ENCODE data around the gene KAT8.
A peak's percentile ranks its signal among the peaks of the same experiment; 100 is the strongest.
"Not testable (repeated sequence)": the region's sequence is repeated elsewhere in the genome, so short reads cannot be mapped to it uniquely, and the experiment has no call there.

The KAT8 gene

GRCh38 chr16:31093132-31093703, 24.2 kb upstream of the KAT8 start:
- Histone ChIP-seq H3K36me3 (ENCODE audit: control insufficient read depth in 2 of 2, insufficient read depth in 2 of 2, low read length in 2 of 2) (peaks cover 0 to 18% of the 10 kb centered on the region in 2 donors), H3K9me3 (ENCODE audit: control insufficient read depth in 2 of 2, low read length in 2 of 2) (no peaks in the 10 kb centered on the region), H3K4me3 (ENCODE audit: low read length in 2 of 2) (peak overlapping the region in 1 of 2 donors; percentile 94), H3K27me3 (ENCODE audit: control insufficient read depth in 1 of 2, insufficient read depth in 2 of 2, low read length in 2 of 2) (no peaks in the 10 kb centered on the region), H3K9ac (ENCODE audit: low read length in 2 of 2) (peak overlapping the region; percentile 33 to 36), H3K4me1 (ENCODE audit: control insufficient read depth, insufficient read depth, low read length) (peaks cover 12% of the 10 kb centered on the region), H3K27ac (ENCODE audit: low read length) (no peak overlapping the region)

GRCh38 chr16:31094088-31094423, 23.4 kb upstream of the KAT8 start:
- H3K9ac ChIP-seq (ENCODE audit: low read length in 2 of 2), result peak overlapping the region; percentile 87 to 90
- peaks cover 0 to 12% of the 10 kb centered on the region in 2 donors for H3K36me3 ChIP-seq (ENCODE audit: control insufficient read depth in 2 of 2, insufficient read depth in 2 of 2, low read length in 2 of 2)
- peak overlapping the region; percentile 73 for H3K27ac ChIP-seq (ENCODE audit: low read length)
- H3K4me1 ChIP-seq (ENCODE audit: control insufficient read depth, insufficient read depth, low read length), result peaks cover 12% of the 10 kb centered on the region
- H3K9me3 ChIP-seq (ENCODE audit: control insufficient read depth in 2 of 2, low read length in 2 of 2), result no peaks in the 10 kb centered on the region
- peak overlapping the region; percentile 93 to 94 for H3K4me3 ChIP-seq (ENCODE audit: low read length in 2 of 2)
- H3K27me3 ChIP-seq (ENCODE audit: control insufficient read depth in 1 of 2, insufficient read depth in 2 of 2, low read length in 2 of 2), result no peaks in the 10 kb centered on the region

GRCh38 chr16:31094424-31095120, 22.9 kb upstream of the KAT8 start, which contains the start of gene VKORC1:
VKORC1 (minus strand) TSS chr16:31094797; CDS start chr16:31094729, 68 bp downstream.
- no peaks in the 10 kb centered on the region for H3K9me3 ChIP-seq (ENCODE audit: control insufficient read depth in 2 of 2, low read length in 2 of 2)
- H3K36me3 ChIP-seq (ENCODE audit: control insufficient read depth in 2 of 2, insufficient read depth in 2 of 2, low read length in 2 of 2), result peaks cover 0 to 9% of the 10 kb centered on the region in 2 donors
- H3K27me3 ChIP-seq (ENCODE audit: control insufficient read depth in 1 of 2, insufficient read depth in 2 of 2, low read length in 2 of 2), result no peaks in the 10 kb centered on the region
- peak within 1 kb of the TSS; percentile 87 to 90 for H3K9ac ChIP-seq (ENCODE audit: low read length in 2 of 2)
- H3K27ac ChIP-seq (ENCODE audit: low read length), result peak within 1 kb of the TSS; percentile 73
- H3K4me1 ChIP-seq (ENCODE audit: control insufficient read depth, insufficient read depth, low read length), result peaks cover 12% of the 10 kb centered on the region
- H3K4me3 ChIP-seq (ENCODE audit: low read length in 2 of 2), result peak within 1 kb of the TSS; percentile 93 to 94

GRCh38 chr16:31099860-31100638, 17.4 kb upstream of the KAT8 start:
- no peak overlapping the region for H3K4me3 ChIP-seq (ENCODE audit: low read length in 2 of 2)
- peaks cover 4% of the 10 kb centered on the region for H3K4me1 ChIP-seq (ENCODE audit: control insufficient read depth, insufficient read depth, low read length)
- H3K27me3 ChIP-seq (ENCODE audit: control insufficient read depth in 1 of 2, insufficient read depth in 2 of 2, low read length in 2 of 2), result no peaks in the 10 kb centered on the region
- H3K9ac ChIP-seq (ENCODE audit: low read length in 2 of 2), result no peak overlapping the region
- no peaks in the 10 kb centered on the region for H3K36me3 ChIP-seq (ENCODE audit: control insufficient read depth in 2 of 2, insufficient read depth in 2 of 2, low read length in 2 of 2)
- H3K9me3 ChIP-seq (ENCODE audit: control insufficient read depth in 2 of 2, low read length in 2 of 2), result no peaks in the 10 kb centered on the region
- no peak overlapping the region for H3K27ac ChIP-seq (ENCODE audit: low read length)

- not testable (repeated sequence) for H3K36me3 ChIP-seq (ENCODE audit: control insufficient read depth in 2 of 2, insufficient read depth in 2 of 2, low read length in 2 of 2); H3K9ac ChIP-seq (ENCODE audit: low read length in 2 of 2); H3K27me3 ChIP-seq (ENCODE audit: control insufficient read depth in 1 of 2, insufficient read depth in 2 of 2, low read length in 2 of 2); H3K9me3 ChIP-seq (ENCODE audit: control insufficient read depth in 2 of 2, low read length in 2 of 2); H3K4me1 ChIP-seq (ENCODE audit: control insufficient read depth, insufficient read depth, low read length); H3K27ac ChIP-seq (ENCODE audit: low read length); H3K4me3 ChIP-seq (ENCODE audit: low read length in 2 of 2)
Observed at GRCh38 chr16:31100876-31101641, 16.4 kb upstream of the KAT8 start.

GRCh38 chr16:31105677-31106213, 11.7 kb upstream of the KAT8 start:
- Histone ChIP-seq H3K9ac (ENCODE audit: low read length in 2 of 2) (no peak overlapping the region), H3K36me3 (ENCODE audit: control insufficient read depth in 2 of 2, insufficient read depth in 2 of 2, low read length in 2 of 2) (peaks cover 8 to 12% of the 10 kb centered on the region in 2 donors), H3K27ac (ENCODE audit: low read length) (no peak overlapping the region), H3K27me3 (ENCODE audit: control insufficient read depth in 1 of 2, insufficient read depth in 2 of 2, low read length in 2 of 2) (no peaks in the 10 kb centered on the region), H3K4me3 (ENCODE audit: low read length in 2 of 2) (peak overlapping the region; percentile 31 to 66), H3K4me1 (ENCODE audit: control insufficient read depth, insufficient read depth, low read length) (peaks cover 22% of the 10 kb centered on the region), H3K9me3 (ENCODE audit: control insufficient read depth in 2 of 2, low read length in 2 of 2) (no peaks in the 10 kb centered on the region)

- H3K9me3 ChIP-seq (ENCODE audit: control insufficient read depth in 2 of 2, low read length in 2 of 2), result no peaks in the 10 kb centered on the region
- H3K4me3 ChIP-seq (ENCODE audit: low read length in 2 of 2), result no peak overlapping the region
- no peak overlapping the region for H3K9ac ChIP-seq (ENCODE audit: low read length in 2 of 2)
- peaks cover 22% of the 10 kb centered on the region for H3K4me1 ChIP-seq (ENCODE audit: control insufficient read depth, insufficient read depth, low read length)
- H3K27me3 ChIP-seq (ENCODE audit: control insufficient read depth in 1 of 2, insufficient read depth in 2 of 2, low read length in 2 of 2), result no peaks in the 10 kb centered on the region
- H3K36me3 ChIP-seq (ENCODE audit: control insufficient read depth in 2 of 2, insufficient read depth in 2 of 2, low read length in 2 of 2), result peaks cover 16 to 18% of the 10 kb centered on the region in 2 donors
- H3K27ac ChIP-seq (ENCODE audit: low read length), result no peak overlapping the region
Observed at GRCh38 chr16:31106509-31107464, 10.7 kb upstream of the KAT8 start.

GRCh38 chr16:31107465-31107867, 10.0 kb upstream of the KAT8 start:
- no peaks in the 10 kb centered on the region for H3K9me3 ChIP-seq (ENCODE audit: control insufficient read depth in 2 of 2, low read length in 2 of 2)
- H3K4me3 ChIP-seq (ENCODE audit: low read length in 2 of 2), result peak overlapping the region; percentile 77 to 86
- H3K4me1 ChIP-seq (ENCODE audit: control insufficient read depth, insufficient read depth, low read length), result peaks cover 24% of the 10 kb centered on the region
- no peak overlapping the region for H3K9ac ChIP-seq (ENCODE audit: low read length in 2 of 2)
- no peaks in the 10 kb centered on the region for H3K27me3 ChIP-seq (ENCODE audit: control insufficient read depth in 1 of 2, insufficient read depth in 2 of 2, low read length in 2 of 2)
- H3K27ac ChIP-seq (ENCODE audit: low read length), result no peak overlapping the region
- peaks cover 17 to 23% of the 10 kb centered on the region in 2 donors for H3K36me3 ChIP-seq (ENCODE audit: control insufficient read depth in 2 of 2, insufficient read depth in 2 of 2, low read length in 2 of 2)

- Histone ChIP-seq H3K27ac (ENCODE audit: low read length) (peak within 1 kb of the TSS; percentile 55), H3K4me1 (ENCODE audit: control insufficient read depth, insufficient read depth, low read length) (peaks cover 24% of the 10 kb centered on the region), H3K9ac (ENCODE audit: low read length in 2 of 2) (peak within 1 kb of the TSS; percentile 80 to 90), H3K4me3 (ENCODE audit: low read length in 2 of 2) (peak within 1 kb of the TSS; percentile 77 to 86), H3K36me3 (ENCODE audit: control insufficient read depth in 2 of 2, insufficient read depth in 2 of 2, low read length in 2 of 2) (peaks cover 18 to 26% of the 10 kb centered on the region in 2 donors), H3K9me3 (ENCODE audit: control insufficient read depth in 2 of 2, low read length in 2 of 2) (no peaks in the 10 kb centered on the region), H3K27me3 (ENCODE audit: control insufficient read depth in 1 of 2, insufficient read depth in 2 of 2, low read length in 2 of 2) (no peaks in the 10 kb centered on the region)
Observed at GRCh38 chr16:31108035-31108793, 9.2 kb upstream of the KAT8 start, which contains the start of gene BCKDK. BCKDK (plus strand) TSS chr16:31108386; CDS start chr16:31109224, 838 bp downstream.
